GM19452 (cell line): ENCODE results near the gene SLC22A31.
"Not testable (repeated sequence)": the region's sequence is repeated elsewhere in the genome, so short reads cannot be mapped to it uniquely, and the experiment has no call there.

ENCODE experiments used
- ATAC-seq: cut with Tn5 transposase; IDR thresholded peaks from one replicate; pipeline ENCODE4 v1.9.1; 2021; ENCODE audit not compliant: unreplicated experiment

SLC22A31 gene

GRCh38 chr16:89193576-89194293 lies 6.6 kb downstream of the SLC22A31 start:
- no peak for ATAC-seq

- ATAC-seq, result no peak
Observed at GRCh38 chr16:89192956-89193575, 7.3 kb downstream of the SLC22A31 start.

GRCh38 chr16:89192186-89192955 lies 8.0 kb downstream of the SLC22A31 start:
- ATAC-seq, result not testable (repeated sequence)

GRCh38 chr16:89191901-89192185 lies 8.5 kb downstream of the SLC22A31 start:
- ATAC-seq, result no peak

- no peak for ATAC-seq
Observed at GRCh38 chr16:89191033-89191900, 9.1 kb downstream of the SLC22A31 start.

GRCh38 chr16:89190150-89190958 lies 10.0 kb downstream of the SLC22A31 start:
- ATAC-seq, result no peak

- no peak for ATAC-seq
Observed at GRCh38 chr16:89189358-89190025, 10.8 kb downstream of the SLC22A31 start.

- ATAC-seq, result not testable (repeated sequence)
Observed at GRCh38 chr16:89188471-89189357, 11.6 kb downstream of the SLC22A31 start.

- ATAC-seq, result no peak
Observed at GRCh38 chr16:89187770-89188392, 12.5 kb downstream of the SLC22A31 start.

GRCh38 chr16:89187032-89187769 lies 13.1 kb downstream of the SLC22A31 start:
- ATAC-seq, result no peak

- not testable (repeated sequence) for ATAC-seq
Observed at GRCh38 chr16:89186593-89187031, 13.7 kb downstream of the SLC22A31 start.

- not testable (repeated sequence) for ATAC-seq
Observed at GRCh38 chr16:89185887-89186592, 14.3 kb downstream of the SLC22A31 start.

GRCh38 chr16:89184933-89185794 lies 15.2 kb downstream of the SLC22A31 start:
- ATAC-seq, result no peak

GRCh38 chr16:89184677-89184932 lies 15.7 kb downstream of the SLC22A31 start:
- ATAC-seq, result no peak

GRCh38 chr16:89183975-89184676 lies 16.2 kb downstream of the SLC22A31 start:
- no peak for ATAC-seq

GRCh38 chr16:89183463-89183862 lies 16.9 kb downstream of the SLC22A31 start:
- no peak for ATAC-seq
